Effector CD4-positive, alpha-beta T cell (primary cell): Measurements from ENCODE around the gene APBA2.

Experiments used
- DNase-seq: peaks from one replicate; pipeline ENCODE4 v3.0.0-alpha.2; 2020

The APBA2 gene

GRCh38 chr15:28897861-28898585 lies 12.2 kb downstream of the APBA2 start:
- no peak for DNase-seq

GRCh38 chr15:28899061-28899738 lies 13.4 kb downstream of the APBA2 start:
- DNase-seq: no peak

GRCh38 chr15:28900041-28900891 lies 14.5 kb downstream of the APBA2 start:
- DNase-seq: no peak

- no peak for DNase-seq
Observed at GRCh38 chr15:28900892-28901586, 15.3 kb downstream of the APBA2 start.

- DNase-seq: no peak
Observed at GRCh38 chr15:28901587-28901980, 15.8 kb downstream of the APBA2 start.

- no peak for DNase-seq
Observed at GRCh38 chr15:28901987-28902745, 16.4 kb downstream of the APBA2 start.

GRCh38 chr15:28902856-28903255 lies 17.1 kb downstream of the APBA2 start:
- DNase-seq: no peak

- DNase-seq: no peak
Observed at GRCh38 chr15:28903555-28903954, 17.8 kb downstream of the APBA2 start.

- DNase-seq: no peak
Observed at GRCh38 chr15:28904003-28904402, 18.2 kb downstream of the APBA2 start.

GRCh38 chr15:28904541-28905315 lies 19.0 kb downstream of the APBA2 start:
- DNase-seq: no peak

- no peak for DNase-seq
Observed at GRCh38 chr15:28907338-28907960, 21.7 kb downstream of the APBA2 start.

- DNase-seq: no peak
Observed at GRCh38 chr15:28909958-28910500, 24.3 kb downstream of the APBA2 start.

GRCh38 chr15:28911310-28911931 lies 25.6 kb downstream of the APBA2 start:
- no peak for DNase-seq

- DNase-seq: no peak
Observed at GRCh38 chr15:28912422-28912821, 26.6 kb downstream of the APBA2 start.

GRCh38 chr15:28913171-28913765 lies 27.5 kb downstream of the APBA2 start:
- no peak for DNase-seq

GRCh38 chr15:28914046-28914445 lies 28.3 kb downstream of the APBA2 start:
- no peak for DNase-seq

GRCh38 chr15:28914483-28915023 lies 28.8 kb downstream of the APBA2 start:
- DNase-seq: no peak

- no peak for DNase-seq
Observed at GRCh38 chr15:28915041-28915810, 29.5 kb downstream of the APBA2 start.

GRCh38 chr15:28915935-28916334 lies 30.2 kb downstream of the APBA2 start:
- no peak for DNase-seq
